Brain pericyte (primary cell): ENCODE measurements around the gene TMEM132D.

Experiments used
- DNase-seq: peaks from one replicate; pipeline ENCODE4 v3.0.0-alpha.2; 2012; ENCODE audit warnings: low read depth, low spot score

The TMEM132D gene

DNA sequence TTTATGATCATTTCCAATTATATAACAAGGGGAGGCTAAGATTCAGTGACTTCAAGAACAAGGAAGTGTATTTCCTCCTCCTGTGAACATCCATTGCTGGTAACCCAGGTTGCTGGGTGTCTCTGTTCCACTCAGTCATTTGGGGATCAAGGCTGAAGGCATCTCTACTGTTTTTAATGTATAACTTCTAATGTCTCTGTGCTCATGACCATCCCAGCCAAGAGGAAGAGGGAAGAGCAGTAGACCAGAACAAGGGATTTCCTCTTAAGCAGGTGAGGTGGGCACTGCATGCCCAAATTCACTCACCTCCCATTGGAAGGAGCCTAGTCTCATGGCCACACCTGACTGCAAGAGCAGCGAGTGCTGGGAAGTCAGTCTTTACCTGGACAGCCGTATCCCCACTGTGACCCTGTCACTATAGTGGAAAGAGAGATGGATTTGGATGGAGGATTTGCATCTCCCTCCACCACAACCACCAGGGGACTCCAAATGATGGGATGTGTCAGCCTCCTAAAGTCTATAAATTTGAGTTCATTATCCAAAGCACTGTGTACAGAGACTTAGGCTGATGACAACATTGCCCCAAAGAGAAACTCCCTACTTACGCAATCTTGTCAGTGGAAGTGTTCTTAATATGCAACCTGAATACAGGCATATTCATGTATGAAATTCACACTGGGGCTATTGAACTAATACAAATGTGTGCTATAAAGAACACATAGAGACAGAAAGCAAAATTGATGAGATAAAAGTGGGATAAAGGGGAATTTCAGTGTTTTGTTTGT, 368.7 kb downstream of the TMEM132D start:
- DNase-seq: no peak

DNA sequence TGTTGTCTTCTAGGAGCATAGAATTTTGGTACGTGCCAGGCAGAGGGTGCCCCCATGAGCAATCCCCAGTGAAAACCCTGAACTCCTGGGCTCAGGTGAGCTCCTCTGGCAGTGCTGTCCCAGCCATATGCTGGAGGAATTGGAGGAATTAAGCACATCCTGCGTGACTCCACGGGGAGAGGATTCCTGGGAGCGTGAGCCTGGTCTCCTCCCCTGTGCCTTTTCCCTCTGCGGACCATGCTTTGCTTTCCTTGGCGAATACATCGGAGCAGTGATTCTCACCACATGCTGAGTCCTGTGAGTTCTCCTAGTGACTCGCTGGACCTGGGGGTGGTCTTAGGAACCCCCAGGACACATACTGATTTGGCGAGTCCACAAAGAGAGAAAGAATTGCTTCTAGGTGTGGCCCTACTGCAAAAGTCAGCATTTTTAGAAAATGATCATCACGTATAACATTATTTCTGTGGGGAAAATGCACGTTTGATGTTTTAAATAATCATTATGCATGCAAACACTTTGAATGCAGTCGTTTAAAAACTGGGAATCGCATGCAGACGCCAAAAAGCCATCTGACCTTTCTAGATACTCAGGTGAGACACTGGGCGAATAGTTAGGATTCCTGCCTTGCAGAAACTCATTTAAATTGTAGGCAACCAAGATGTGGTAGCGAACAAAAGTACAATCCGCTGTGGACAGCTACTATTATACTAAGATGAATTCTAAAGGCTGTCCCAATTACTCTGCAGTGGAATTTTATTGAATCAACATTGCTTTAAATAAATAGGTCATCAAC, 370.9 kb downstream of the TMEM132D start:
- no peak for DNase-seq

DNA sequence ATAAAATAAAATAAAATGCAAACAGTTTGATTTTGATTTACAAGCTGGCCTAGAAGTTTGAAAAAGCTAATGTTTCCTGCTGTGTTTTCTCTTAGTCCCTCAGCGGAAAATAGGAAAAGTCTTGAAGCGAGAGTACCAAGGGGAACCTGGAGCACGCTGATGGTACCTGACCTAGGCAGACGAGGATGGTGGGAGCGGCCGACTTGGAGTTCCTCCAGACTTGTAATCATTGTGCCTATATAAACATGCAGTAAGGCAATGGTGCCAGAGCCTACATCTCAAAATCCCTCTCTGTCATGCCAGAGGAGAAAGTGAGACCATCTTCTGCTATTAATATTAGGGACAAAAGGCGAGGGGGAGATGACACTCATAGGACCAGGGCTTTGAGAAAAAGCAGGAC, 371.7 kb downstream of the TMEM132D start:
- DNase-seq: no peak

DNA sequence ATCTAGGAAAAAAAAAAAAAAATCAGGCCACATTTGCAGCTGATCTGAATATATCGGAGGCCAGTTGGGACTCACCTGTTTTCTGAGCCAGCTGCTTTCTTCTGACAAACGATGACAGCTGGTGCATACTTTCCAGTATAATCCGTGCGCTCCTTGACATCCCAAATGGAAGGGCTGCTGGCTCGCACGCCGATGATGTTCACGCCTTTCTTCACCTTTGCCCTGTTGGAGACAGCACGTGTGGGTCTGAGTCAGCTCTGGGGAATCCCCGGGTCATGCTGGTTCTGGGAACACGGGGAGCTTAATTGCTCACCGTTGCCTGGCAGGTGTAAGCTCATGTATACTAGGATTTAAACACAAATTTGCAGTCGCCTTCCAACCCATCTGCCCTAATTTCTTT, 372.8 kb downstream of the TMEM132D start:
- no peak for DNase-seq

DNA sequence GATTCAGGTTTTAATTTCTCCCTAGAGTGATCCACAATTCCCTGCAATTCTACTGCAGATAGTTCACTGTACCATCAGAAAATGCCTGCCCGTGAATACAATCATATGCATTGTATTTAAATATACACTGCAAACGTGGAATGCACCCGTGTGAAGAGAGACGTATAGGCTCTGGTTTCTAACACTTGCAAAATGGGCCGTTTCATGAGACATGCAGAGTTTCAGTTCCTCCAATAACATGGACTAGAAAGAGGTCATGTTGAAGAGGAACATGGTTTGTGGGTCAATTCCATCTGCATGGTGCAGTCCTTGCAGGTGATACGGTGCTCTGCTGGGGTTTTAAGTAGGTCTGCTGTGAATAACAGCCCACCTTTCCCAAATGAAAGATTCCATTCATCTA, 373.3 kb downstream of the TMEM132D start:
- DNase-seq: no peak

DNA sequence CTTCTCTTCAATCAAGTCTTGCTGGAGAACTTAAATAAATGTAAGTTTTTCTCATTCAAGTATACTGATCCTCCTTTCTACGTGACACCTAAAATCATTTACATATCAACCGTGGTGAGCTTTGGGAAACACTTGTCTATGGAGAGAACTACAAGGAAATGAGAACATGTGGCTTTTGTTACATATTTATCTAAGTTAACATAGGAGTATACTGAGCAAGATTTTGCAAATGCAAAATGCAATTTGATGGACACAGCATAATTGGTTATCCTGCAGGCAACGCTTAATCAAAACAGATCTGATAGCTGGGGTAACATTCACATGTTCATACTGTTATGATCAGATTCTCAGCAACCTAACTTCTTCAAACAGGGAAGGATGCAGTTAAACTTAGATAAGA, 376.3 kb downstream of the TMEM132D start:
- DNase-seq: no peak

DNA sequence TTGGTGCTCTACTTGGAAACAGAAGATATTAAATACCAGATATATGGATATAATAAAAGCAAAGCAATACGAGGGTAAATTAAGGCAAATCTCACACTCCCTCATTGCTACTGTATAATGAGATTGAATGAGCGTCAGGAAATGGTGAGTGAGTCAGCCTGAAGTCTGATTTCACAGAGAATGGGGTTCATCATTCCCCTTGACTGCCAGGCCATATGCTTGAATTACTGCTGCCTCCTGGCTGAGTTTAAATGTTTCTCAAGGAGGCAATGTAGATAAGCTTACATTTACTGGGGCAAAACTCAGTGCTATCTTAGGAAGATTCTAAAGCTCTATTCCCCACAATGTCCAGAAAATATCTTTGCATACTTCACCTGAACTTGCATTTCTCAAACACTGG, 380.2 kb downstream of the TMEM132D start:
- DNase-seq: no peak

DNA sequence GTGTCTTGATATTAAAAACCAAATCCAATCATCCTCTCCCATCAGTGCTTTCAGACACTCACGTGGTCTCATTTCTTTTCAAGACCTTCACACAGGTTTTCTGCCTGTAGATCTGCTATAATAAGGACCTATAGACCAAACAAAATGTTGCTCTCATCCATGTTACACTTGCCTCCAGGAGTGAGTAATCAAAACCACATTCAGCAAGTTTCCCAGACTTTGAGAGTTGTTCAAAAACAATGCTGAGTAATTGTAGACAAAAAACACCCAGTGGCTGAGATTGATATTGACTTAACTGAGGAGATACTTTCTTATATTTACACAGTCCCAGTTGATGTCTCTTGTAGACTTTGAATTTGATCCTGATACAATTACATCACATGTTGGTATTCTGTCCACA, 383.1 kb downstream of the TMEM132D start:
- DNase-seq: peak; percentile 73

DNA sequence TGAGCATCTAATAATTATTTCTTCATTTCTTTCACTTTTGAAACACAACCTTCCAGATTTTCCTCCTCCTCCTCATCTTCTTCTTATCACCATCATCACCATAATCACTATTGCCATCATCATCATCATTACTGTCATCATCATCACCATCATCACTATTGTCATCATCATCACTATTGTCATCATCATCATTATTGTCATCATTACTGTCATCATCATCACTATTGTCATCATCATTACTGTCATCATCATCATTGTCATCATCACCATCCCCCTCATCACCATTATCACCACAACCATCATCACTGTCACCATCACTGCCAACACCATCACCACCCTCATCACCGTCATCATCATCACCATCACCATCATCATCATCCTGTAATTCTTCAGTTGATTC, 400.0 kb downstream of the TMEM132D start:
- no peak for DNase-seq

DNA sequence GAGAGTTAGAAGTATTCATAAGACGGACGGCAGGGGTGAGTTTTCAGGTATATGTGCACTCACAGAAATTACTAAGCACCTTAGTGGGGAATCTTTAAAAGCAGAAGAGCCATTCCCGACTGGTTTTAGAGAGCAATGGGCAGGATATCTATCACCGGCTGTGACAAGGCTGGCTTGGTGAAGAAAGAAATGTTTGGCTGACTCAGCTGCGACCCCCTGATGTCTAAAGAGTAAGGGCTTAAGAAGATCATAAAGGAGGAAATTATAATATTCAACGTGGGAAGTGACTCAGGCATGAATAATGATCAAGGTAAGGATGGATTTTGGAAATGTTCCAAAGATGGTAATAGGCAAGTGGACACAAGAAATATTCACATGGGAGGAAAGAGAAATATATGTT, 407.6 kb downstream of the TMEM132D start:
- no peak for DNase-seq

DNA sequence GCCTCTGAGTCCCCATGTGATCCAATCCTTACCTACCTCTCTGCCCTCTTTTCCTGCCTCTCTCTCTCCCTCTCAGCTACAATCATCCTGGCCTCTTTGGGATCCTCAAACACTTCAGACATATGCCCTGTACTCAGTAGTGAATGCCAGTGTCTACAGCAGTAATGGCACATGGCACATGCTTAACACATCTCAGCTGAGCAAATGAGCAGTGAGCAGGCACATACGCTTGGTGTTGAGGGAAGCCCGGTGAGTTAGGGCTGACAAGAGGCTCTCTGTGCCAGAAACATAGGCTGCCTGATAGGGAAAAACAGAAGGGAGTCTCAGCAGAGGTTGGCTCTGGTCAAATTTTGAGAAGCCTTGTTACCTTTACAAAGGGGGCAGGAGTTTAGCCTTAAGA, 409.1 kb downstream of the TMEM132D start:
- no peak for DNase-seq

DNA sequence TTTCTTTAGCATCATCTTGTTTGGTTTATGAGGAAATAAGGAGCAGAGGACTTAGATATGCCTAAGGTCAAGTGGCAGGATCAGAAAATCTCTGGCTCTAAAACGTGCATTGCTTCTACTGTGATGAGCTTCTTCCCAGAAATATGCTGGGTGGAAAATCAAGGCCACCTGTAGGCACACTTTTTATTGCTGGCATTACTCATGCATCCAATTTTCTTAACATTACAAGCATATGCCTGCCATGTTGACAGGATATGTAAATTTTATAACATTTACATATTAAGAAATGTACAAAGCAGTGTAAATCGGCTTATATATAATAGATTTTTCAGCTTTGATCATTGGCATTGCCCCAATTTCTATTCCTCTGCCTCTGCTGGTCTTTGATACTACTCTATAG, 409.6 kb downstream of the TMEM132D start:
- no peak for DNase-seq

DNA sequence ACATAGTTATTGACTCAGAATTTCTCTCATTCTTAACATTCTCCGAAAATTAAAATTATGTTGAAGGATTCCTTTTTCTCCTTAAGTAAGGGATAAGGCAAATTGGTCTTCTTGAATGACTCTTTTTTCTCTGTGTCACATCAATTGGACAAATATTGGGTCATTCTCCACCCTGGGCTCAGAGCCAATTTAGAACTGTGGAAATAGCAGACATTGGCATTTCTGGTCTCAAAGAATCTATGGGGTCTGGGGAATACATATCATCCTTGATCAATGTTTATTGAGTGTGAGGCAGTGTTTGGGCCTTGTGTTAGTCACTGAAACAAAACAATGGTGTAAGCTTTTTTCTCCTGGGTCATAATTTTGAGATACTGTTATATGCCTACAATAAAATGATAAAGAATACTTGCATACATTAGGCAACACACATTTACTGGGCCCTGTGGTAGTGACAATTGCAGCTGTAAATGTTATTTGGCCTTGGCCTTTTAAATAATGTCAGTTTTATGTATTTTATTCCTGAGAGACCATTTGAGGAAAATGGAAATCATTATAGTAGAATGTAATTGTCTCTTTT, 414.6 kb downstream of the TMEM132D start:
- DNase-seq: no peak

DNA sequence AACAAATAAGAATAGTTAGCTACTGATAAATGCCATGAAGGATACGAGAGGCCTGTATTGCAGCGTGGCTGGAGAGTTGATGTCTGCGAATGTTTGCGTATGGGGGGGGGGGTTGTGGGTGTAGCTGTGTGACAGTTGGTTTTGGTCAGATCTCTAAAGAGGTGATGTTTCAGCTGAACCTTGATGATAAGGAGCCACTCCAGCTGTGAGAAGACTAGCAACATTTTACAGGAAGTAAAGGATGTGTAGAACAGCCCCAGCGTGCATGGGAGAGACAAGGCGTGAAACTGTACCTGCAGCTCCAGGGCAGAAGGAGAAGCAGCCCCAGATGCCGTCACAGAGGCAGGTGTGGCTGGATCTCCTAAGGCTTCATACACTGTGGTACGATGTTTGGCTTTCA, 416.9 kb downstream of the TMEM132D start:
- no peak for DNase-seq

DNA sequence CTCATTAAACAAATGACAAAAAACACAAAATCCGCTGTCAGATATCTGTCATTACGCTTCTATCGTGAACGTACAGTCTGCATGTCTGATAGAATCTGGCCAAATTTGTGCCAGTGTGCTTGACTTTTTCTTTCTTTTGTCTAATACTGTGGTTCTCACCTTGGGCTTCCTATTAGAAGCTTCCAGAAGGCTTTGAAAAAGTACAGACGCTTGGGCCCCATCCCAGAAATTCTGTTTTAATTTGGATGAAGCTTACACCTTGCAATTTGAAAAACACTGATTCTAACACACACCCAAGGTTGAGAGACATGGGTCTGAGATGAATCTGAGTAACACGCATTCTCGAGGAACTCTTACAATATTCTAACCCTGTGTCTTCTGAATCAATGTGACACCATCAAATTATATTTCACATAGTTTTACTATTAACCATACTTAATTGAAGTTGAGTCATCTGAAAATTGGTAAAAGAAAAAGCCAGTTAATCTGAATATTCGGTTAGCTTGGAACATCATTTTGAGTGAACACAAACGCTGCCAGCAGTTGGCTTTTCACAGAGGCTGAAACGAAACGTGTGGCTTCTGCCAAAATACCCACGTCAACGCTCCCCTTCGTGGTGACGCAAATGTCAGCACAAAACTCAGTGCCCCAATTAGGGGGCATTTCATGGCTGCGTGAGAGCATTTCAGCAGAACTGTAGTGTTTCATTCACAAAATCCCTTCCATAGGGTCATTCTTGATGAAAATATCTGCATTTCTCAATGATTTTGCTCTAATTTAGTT, 420.5 kb downstream of the TMEM132D start:
- no peak for DNase-seq

DNA sequence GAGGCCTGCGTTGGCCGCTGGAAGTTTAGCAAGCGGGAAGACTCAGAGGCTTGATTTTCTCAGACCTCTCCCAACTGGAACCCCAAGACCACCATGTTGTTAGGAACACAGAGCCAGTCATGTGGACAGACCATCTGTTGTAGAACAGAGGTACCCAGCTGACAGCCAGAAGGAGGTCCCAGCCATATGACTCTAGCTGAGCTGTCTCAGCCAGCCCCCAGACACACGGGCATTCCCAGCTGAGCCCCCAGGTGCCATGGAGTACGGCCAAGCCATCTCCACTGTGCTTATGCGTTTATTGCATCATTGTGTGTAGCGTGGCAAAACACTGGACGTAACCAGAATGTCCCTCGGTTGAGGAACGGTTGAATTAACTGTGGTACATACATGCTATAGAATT, 421.9 kb downstream of the TMEM132D start:
- DNase-seq: no peak

DNA sequence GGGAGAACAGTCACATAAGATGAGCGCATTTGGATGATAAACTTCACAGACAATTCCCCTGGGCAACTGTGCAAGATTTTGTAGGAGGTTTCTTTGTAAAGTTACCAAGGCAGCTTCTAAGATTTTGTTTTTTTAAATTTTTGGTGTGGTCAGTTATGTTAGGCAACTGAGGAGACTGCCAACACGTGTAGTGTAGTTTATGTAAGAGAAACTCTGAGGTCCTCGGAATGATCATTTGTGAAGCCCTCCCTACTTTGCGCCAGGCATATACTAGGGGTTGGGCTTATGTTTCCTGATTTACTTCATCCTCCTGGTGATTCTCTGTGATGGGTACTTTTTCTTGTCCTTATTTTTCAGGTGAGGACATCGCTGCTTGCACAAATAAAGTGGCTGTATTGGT, 433.6 kb downstream of the TMEM132D start:
- DNase-seq: no peak

DNA sequence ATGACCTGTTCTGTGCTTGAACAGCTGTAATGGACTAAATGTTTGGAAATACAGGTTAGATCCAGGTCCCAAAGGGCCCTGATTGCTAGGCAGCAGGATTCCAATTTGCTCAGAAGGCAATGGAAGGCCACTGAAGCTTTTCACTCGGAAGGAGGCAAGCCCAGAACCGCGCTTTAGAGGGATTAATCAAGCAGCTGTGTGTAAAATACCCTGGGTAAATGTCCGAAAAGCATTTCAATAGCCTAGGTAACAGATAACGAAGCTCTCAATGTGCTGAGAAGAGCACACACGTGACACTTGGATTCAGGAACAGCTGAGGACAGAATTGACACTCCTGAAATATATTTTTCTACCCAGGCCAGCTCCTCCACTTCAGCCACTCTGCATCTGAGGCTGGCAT, 436.1 kb downstream of the TMEM132D start:
- DNase-seq: no peak

DNA sequence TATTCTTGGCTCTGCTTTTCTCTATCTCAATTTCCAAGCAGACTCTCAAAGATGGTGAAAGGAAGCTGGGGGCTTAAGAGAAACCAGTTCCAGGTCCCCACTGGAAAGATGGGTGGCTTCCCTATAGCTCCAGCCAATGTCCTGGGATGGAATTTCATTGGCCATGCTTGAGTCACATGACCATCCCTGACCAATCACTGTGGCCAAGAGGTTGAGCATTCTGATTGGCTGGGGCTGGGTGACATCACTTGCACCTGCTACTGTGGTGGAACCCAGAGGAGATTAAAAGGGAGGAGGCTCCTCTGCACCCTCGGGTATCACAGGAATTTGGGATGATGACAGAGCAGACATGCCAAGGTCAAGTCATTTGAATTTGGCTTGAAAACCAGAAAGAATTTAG, 436.5 kb downstream of the TMEM132D start:
- no peak for DNase-seq

DNA sequence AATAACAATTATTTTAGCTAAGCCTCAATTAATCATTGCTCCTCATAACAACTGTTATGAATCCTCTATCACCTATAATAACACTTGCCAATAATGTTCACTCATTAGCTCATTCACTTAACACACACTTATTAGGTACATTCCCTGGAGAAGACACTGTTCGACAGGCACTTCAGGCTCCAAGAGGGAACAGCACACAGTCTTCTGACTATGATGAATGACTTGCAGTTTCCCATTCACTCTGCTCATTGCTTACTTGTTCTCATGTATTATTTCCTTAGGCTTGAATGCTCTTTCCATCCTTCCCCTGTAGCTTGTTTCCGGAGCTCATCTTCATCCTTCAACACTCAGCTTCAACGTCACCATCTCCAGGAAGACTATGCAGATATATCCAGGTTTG, 437.3 kb downstream of the TMEM132D start:
- DNase-seq: no peak

DNA sequence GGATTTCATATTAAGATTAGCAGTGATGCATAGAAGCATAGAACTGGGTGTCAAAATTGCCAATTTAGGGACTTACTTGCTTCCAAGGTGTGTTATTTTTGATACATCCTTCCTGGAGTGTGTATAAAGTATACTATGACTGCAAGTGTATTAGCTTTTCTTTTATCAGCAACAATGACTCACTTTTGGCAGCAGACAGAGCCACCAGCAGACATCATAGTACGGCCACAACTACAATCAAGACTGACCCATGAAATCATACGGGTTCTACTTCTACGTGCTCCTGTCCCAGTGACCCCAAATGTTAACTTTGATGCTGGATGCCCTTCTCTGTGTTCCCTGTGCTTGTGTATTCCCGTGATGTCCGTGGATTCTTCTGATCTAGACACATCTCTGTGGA, 443.9 kb downstream of the TMEM132D start:
- DNase-seq: no peak

DNA sequence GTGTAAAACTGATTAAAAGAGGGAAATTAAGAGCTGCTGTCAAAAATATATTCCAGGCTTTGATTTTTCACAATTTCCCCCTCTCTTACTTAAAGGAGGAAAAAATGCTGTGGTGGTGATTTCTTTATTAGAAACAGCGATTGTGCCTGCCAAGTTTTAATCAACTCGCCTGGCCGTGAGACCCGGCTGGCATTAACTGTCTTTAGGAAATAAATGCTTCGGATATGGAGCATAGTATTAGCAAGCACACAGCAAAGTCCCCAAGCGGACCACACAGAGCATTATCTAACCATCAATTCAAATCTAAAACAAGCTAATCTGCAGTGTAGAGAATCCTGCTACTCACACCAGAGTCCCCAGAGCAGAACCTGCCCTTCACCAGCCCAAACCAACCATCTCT, 457.1 kb downstream of the TMEM132D start:
- DNase-seq: no peak
